Ascending aorta (tissue), 2 donors: ENCODE results near the gene CHAF1A. TPM values are rescaled to one million over a fixed set of nuclear protein-coding genes. Genes with fewer than 3 reads are reported as not detected.
A peak's percentile ranks its signal among the peaks of the same experiment; 100 is the strongest.

Source experiments
- DNase-seq, 2 donors: peaks; one replicate each; pipeline ENCODE4 v3.0.0-alpha.2; 2019; ENCODE audit warnings: low spot score in 2 of 2
- H3K27ac ChIP-seq, 2 donors: fragments of 200-600 bp; sonication (generic); one replicate each; pipeline ENCODE4 v1.5.1; 2016 to 2017; ENCODE audit warnings: mild to moderate bottlenecking in 1 of 2
- H3K27me3 ChIP-seq: fragments of 200-600 bp; sonication (generic); one replicate; pipeline ENCODE4 v1.5.1; 2017
- H3K36me3 ChIP-seq, 2 donors: fragments of 200-600 bp; sonication (generic); one replicate each; pipeline ENCODE4 v1.5.1; 2016
- H3K4me1 ChIP-seq, 2 donors: fragments of 200-600 bp; sonication (generic); one replicate each; pipeline ENCODE4 v1.5.1; 2016 to 2017; ENCODE audit warnings: mild to moderate bottlenecking in 1 of 2
- H3K4me3 ChIP-seq, 2 donors: fragments of 200-600 bp; sonication (generic); one replicate each; pipeline ENCODE4 v1.5.1; 2016 to 2017; ENCODE audit warnings: mild to moderate bottlenecking in 1 of 2
- H3K9me3 ChIP-seq, 2 donors: fragments of 200-600 bp; sonication (generic); one replicate each; pipeline ENCODE4 v1.5.1; 2016
- intact Hi-C: fragments of 100-400 bp; cut with DNase I; formaldehyde crosslinking; loops from one replicate; pipeline ENCODE4 v1.15.1; 2023
- total RNA-seq: library from RNA; depleted of rRNA; stranded (reverse); fragments of >200 nt; gene quantifications from one replicate; pipeline ENCODE4 v1.1.0, GENCODE V29; 2016
- TF ChIP-seq, protein P1 (sequence below), 3 experiments: fragments of 200-600 bp in 2 of 3; fragments of 450-650 bp in 1 of 3; sonication (generic) in 2 of 3; IDR thresholded peaks; one replicate each; pipeline ENCODE4 v1.5.1; 2016 to 2019; ENCODE audit warnings: antibody characterized with exemption in 3 of 3, mild to moderate bottlenecking in 1 of 3, moderate library complexity in 1 of 3

CHAF1A gene
- total RNA-seq, 1 donor from 2014 or later, result 0.85 TPM

- Histone ChIP-seq H3K9me3 (no peaks in the 10 kb centered on the region), H3K27me3 (no peaks in the 10 kb centered on the region), H3K4me3 (peak overlapping the region in 1 of 2 donors; percentile 16), H3K27ac (peak overlapping the region; percentile 91 to 98), H3K36me3 (no peaks in the 10 kb centered on the region), H3K4me1 (peaks cover 58 to 86% of the 10 kb centered on the region in 2 donors)
- TF ChIP-seq, protein P1, sequence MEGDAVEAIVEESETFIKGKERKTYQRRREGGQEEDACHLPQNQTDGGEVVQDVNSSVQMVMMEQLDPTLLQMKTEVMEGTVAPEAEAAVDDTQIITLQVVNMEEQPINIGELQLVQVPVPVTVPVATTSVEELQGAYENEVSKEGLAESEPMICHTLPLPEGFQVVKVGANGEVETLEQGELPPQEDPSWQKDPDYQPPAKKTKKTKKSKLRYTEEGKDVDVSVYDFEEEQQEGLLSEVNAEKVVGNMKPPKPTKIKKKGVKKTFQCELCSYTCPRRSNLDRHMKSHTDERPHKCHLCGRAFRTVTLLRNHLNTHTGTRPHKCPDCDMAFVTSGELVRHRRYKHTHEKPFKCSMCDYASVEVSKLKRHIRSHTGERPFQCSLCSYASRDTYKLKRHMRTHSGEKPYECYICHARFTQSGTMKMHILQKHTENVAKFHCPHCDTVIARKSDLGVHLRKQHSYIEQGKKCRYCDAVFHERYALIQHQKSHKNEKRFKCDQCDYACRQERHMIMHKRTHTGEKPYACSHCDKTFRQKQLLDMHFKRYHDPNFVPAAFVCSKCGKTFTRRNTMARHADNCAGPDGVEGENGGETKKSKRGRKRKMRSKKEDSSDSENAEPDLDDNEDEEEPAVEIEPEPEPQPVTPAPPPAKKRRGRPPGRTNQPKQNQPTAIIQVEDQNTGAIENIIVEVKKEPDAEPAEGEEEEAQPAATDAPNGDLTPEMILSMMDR (IDR thresholded peaks at IDR 0.05), result peak; percentile 25 to 49 (median 25)
- DNase-seq, result peak in 1 of 2 donors; percentile 82
- intact Hi-C loops, result loop anchor here (2.0 kb wide), 1 partner anchor 15 kb away; no protein-coding TSS in a partner anchor
Measured at GRCh38 chr19:4375164-4376027, 27.0 kb upstream of the CHAF1A start.

- intact Hi-C loops, result loop anchor here (2.0 kb wide), 1 partner anchor 15 kb away; no protein-coding TSS in a partner anchor
- TF ChIP-seq, protein P1 (IDR thresholded peaks at IDR 0.05), result no peak
- no peaks in the 10 kb centered on the region for H3K36me3 ChIP-seq
- no peaks in the 10 kb centered on the region for H3K9me3 ChIP-seq
- no peak for DNase-seq
- H3K4me1 ChIP-seq, result peaks cover 58 to 78% of the 10 kb centered on the region in 2 donors
- peak overlapping the region in 1 of 2 donors; percentile 16 for H3K4me3 ChIP-seq
- peak overlapping the region; percentile 91 to 98 for H3K27ac ChIP-seq
- H3K27me3 ChIP-seq, result no peaks in the 10 kb centered on the region
Measured at GRCh38 chr19:4376028-4376670, 26.3 kb upstream of the CHAF1A start.

DNA sequence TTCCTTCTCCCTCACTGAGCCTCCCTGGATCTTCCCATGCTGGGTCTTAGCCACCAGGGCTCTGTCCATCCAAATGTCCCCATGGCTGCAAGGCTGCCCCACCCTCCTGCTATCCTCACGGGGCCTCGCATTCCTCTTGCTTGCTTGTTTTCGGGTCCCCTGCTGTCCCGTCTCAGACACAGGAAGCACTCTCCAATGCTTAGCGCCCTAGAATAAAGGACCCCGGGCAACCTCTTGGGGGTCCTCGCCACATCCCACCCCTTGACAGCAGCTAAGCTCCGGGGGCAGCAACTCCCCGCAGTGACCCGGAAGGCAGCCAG lies 25.8 kb upstream of the CHAF1A start:
- H3K4me3 ChIP-seq, result no peak overlapping the region
- H3K9me3 ChIP-seq, result no peaks in the 10 kb centered on the region
- TF ChIP-seq, protein P1 (IDR thresholded peaks at IDR 0.05), result no peak
- H3K36me3 ChIP-seq, result no peaks in the 10 kb centered on the region
- H3K27ac ChIP-seq, result peak overlapping the region; percentile 91 to 98
- H3K4me1 ChIP-seq, result peaks cover 56 to 73% of the 10 kb centered on the region in 2 donors
- intact Hi-C loops, result loop anchor here (2.0 kb wide), 1 partner anchor 14 kb away; no protein-coding TSS in a partner anchor
- H3K27me3 ChIP-seq, result no peaks in the 10 kb centered on the region
- no peak for DNase-seq

DNA sequence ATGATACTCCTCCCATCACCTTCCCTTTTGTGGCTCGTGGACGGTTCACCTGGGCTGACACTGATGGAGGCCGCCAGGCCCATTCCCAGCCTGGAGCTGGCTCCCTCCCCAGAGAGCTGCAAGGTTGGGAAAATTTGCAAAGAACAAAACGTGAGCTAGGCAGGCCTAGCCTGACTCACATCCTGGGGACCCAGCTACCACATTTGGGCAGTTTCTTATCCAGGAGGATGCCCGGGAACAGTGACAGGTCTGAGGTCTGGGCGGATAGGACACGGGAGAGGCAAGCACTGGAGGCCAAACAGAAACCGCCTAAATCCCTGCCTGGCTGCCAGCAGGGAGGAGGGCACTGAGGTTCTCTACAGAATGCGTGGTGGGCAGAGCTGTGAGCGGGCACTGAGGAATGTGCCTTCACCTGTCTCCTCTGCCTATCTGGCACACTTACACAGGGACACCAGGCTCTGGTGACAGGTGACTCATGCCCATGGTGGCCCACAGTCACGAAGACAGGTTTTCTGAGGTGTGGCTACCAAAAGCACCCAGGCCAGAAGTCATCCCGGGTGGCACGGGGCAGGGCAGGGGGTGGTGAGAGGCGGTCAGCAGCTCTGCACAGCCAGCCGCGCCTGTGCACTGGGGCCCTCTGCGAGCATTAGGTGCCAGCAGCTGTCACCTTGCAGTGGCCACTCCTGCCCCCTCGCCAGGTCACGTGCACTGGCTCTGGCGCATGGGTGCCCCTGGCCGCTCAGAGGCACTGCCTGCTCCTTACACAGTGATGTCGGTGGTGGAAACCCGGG lies 25.3 kb upstream of the CHAF1A start:
- H3K36me3 ChIP-seq, result no peaks in the 10 kb centered on the region
- no peaks in the 10 kb centered on the region for H3K9me3 ChIP-seq
- no peaks in the 10 kb centered on the region for H3K27me3 ChIP-seq
- H3K4me1 ChIP-seq, result peaks cover 53 to 68% of the 10 kb centered on the region in 2 donors
- H3K4me3 ChIP-seq, result no peak overlapping the region
- TF ChIP-seq, protein P1 (IDR thresholded peaks at IDR 0.05), result no peak
- DNase-seq, result no peak
- intact Hi-C loops, result loop anchor here (2.0 kb wide), 1 partner anchor 14 kb away; no protein-coding TSS in a partner anchor
- peak overlapping the region; percentile 91 to 98 for H3K27ac ChIP-seq

GRCh38 chr19:4378886-4379285 lies 23.6 kb upstream of the CHAF1A start:
- Histone ChIP-seq H3K27me3 (no peaks in the 10 kb centered on the region), H3K4me1 (peaks cover 36 to 51% of the 10 kb centered on the region in 2 donors), H3K36me3 (no peaks in the 10 kb centered on the region), H3K27ac (no peak overlapping the region), H3K4me3 (no peak overlapping the region), H3K9me3 (no peaks in the 10 kb centered on the region)
- no peak for DNase-seq
- intact Hi-C loops, result no loop called here
- TF ChIP-seq, protein P1 (IDR thresholded peaks at IDR 0.05), result no peak
